ENCODE data around the gene TNFRSF1A.
"Not testable (repeated sequence)": the region's sequence is repeated elsewhere in the genome, so short reads cannot be mapped to it uniquely, and the experiment has no call there.

TNFRSF1A gene

DNA sequence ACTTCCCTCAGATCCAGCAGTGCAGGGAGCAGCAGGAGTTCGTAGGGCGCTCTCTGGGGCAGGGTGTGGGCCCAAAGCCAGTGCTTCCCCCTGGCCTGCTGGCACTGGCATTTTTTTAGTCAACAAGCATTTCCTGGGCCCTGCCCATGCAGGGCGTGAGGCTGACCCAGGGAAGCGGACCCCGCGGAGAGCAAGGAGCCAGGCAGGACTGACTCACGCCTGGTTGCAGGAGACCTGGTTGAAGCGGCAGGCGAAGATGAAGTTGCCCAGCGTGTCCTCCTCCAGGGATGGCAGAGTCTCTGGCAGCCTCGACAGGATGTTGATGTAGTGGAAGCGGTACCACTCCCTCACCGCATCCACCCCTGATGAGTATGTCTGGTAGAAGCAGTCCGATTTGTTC lies 20.0 kb upstream of the TNFRSF1A start:
- DNase-seq: peak; percentile 43
- in situ Hi-C loops (cut with HindIII; ENCODE audit: low pct_ligation_motif_present, low pct_unique_long_range_greater_than_20kb, low sequenced_read_pairs): no loop called here

DNA sequence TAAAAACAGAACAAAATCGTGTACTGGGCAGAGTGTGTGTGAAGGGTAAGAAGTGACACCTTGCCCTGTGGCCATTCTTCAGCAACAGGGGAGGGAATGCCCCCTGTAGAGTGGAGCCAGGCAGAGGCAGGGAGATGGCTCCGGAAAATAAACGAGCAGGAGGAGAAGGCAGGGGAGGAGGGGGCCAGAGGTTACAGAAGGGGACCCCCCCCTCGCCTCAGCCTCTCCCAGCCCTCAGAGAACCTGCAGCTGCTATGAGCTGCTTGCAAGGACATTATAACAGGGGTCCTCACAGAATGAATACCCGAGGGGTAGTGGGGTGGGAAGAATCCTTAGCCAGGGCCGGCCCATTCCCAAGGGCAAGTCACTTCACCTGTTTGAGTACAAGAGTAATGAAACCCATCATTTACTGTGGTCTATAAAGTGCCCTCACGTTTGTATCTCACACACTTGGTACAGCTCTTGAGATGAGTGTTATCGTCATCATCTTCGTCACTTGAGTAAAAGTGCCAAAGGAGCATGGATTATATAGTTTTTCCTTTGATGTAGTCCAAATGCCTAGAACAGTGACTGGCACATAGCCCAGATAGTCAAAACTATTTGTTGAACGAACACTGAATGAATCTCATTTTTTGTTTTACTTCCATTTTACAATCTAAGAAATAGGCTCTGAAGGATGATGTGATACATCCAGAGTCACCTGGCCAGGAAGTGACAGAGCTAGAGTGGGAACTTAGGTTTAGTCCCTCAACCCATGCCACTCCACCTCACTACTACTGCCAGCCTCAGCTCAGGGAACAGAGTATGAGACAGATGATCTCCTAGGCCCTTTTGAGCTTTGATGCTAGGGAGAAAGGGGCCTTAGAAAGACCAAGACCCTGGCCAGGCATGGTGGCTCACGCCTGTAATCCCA lies 19.0 kb upstream of the TNFRSF1A start:
- in situ Hi-C loops (cut with HindIII; ENCODE audit: low pct_ligation_motif_present, low pct_unique_long_range_greater_than_20kb, low sequenced_read_pairs): no loop called here
- DNase-seq: no peak

DNA sequence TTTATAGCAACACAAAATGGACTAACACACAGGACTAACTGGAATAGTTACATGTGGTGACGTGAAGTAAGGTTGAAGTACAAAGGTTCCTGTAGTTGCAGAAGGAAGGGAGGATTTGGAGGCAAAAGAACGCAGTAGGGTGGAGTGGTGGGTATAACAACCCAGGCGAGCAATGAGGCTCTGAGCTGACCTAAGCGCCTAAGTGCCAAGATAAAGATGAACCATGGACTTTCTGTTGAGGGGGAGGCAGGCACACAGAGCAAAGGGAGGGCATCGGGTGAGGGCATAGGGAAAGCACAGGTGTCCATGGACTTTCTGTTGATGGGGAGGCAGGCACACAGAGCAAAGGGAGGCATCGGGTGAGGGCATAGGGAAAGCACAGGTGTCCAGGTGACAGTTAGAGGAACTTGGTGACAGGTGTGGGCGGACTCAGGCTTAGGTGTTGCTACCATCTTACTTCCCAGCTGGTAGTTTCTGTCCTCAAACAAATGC lies 18.2 kb upstream of the TNFRSF1A start:
- DNase-seq: no peak
- in situ Hi-C loops (cut with HindIII; ENCODE audit: low pct_ligation_motif_present, low pct_unique_long_range_greater_than_20kb, low sequenced_read_pairs): no loop called here

DNA sequence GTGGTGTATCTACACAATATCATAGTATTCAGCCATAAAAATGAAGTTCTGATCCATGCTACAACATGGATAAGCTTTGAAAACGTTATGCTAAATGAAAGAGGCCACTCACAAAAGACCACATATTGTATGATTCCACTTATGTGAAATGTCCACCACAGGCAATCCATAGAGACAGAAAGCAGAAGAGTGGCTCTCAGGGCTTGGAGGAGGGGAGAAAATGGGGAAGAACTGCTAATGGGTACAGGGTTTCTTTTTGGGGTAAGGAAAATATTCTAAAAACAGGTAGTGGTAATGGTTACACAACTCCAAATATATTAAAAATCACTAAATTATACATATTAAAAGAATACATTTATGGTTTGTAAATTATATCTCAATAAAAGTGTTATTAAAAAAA lies 17.0 kb upstream of the TNFRSF1A start:
- DNase-seq: no peak

GRCh38 chr12:6356374-6356820 lies 14.5 kb upstream of the TNFRSF1A start:
- DNase-seq: no peak
- in situ Hi-C loops (cut with HindIII; ENCODE audit: low pct_ligation_motif_present, low pct_unique_long_range_greater_than_20kb, low sequenced_read_pairs): no loop called here

More for the DNA sequence above, 17.0 kb upstream of the TNFRSF1A start:
- in situ Hi-C loops (cut with HindIII; ENCODE audit: low pct_ligation_motif_present, low pct_unique_long_range_greater_than_20kb, low sequenced_read_pairs): no loop called here

DNA sequence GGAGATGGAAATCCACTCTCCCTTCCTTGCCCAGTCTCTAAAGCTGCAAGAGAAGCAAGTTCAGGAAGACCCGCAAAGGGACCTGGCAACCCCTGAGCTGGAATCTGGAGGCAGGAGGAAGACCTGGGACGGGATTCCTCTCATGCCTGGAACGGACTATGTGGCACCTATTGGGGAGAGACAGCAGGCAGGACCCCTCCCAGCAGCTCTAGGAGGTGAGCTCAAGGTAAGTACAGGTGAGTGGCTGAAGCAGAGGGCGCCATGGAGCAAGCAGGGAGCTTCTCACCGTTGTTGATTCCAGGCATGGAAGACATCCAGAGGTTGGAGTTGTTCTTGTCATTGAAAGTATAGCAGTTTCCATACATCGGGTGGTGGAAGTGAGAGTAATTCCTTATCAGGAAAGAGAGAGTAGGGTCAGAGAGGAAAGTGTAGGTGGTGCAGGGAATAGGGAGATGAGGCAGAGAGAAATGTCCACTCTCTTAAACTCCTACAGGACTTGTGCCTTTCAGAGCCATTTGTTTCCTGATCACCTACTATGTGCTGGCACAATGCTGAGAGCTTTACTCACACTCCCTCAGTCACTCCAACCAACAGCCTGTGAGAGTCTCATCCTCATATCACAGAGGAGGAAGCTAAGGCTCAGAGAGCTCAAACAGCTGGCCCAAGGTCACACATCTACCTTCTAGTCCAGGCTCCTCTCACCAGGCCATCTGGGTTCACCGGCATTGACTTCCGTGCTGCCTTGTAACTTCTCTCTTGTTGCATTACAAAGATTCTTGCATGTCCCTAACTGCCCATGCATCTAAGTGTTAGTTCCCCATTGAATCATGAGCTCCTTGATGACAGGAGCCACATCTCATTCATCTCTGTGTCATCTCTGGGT lies 13.9 kb upstream of the TNFRSF1A start:
- in situ Hi-C loops (cut with HindIII; ENCODE audit: low pct_ligation_motif_present, low pct_unique_long_range_greater_than_20kb, low sequenced_read_pairs): no loop called here
- no peak for DNase-seq

DNA sequence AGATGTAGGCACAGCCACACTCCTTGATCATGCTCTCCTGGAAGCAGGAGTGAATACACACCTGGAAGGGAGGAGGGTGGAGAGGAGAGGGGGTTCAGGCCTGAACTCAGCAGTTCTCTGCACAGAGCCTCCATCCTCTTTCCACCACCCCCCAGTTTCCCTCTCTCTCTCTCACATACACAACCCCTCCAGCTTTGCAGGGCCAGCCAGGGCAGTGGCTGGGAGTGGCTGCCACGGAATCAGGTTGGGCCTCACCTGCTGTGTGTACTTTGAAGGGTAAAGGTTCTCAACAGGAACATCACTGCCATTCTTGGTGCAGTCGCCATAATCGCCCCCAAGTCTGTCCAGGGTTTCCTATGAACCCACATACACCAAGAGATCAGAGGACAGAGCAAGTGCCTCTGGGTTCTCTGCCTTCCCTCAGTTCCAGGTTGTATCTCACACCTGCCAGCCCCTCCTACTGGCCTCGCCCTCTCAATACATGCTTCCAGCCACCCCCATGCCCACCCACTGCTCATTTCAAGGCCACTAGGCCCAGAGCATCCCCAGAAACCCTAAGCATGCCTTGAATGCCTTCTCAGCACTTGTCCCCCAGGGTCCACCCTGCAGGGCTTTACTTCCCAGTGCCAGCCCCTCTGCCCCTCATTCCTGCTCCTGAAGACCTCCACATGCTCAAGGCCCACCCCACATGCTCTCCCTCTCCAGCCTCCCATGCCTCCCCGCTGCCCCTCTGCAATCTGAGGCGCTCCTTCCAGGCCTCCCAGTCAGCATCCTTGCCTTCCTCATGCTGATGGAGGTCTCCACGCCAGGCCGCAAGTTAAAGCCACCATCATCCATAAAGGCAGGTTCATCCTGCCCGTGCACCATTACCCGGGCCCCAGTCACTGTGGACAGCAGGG lies 12.9 kb upstream of the TNFRSF1A start:
- DNase-seq: no peak
- in situ Hi-C loops (cut with HindIII; ENCODE audit: low pct_ligation_motif_present, low pct_unique_long_range_greater_than_20kb, low sequenced_read_pairs): no loop called here

DNA sequence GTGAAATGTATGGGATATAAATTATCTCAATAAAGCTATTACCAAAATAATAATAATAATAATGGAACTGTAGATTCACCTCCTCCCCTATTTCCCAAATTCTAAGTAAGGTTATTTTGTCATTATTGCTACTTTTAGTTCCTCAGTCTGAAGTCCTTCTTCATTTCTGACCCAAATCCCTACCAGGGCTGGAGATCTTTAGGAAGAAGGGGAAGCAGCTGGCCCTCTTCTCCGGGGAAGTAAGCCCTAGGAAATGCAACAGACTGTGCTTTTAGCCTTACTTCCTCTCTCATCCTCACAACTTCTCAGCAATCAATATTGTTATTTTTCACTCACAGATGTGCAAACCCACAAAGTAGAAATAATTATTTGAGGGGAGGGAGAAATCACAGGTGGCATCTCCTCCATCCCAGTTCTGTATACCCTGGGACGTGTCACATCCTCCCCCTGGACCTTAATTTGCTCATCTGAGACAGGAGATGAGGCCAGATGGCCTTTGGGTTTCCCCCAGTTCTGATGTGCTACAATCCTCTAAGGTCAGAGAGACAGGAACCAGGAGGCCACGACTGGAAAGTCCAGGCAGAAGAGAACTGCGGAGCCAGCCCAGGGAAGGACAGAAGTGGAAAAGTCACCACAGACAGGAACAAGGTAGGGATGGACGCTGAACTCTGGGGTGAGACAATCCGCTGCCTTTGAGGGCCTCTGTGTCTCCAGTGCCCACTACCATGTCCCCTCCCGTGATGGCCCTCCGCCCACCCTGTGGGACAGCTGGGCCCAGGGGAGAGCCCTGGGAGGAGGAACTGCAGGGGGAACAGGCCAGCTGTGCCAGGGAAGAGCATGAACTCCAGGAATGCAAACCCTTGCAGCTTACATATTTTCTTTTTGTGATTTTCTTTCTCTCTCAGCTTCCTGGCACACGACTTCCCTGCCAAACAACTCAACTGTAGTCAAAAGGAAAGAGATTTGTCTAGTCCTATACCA lies 10.6 kb upstream of the TNFRSF1A start:
- in situ Hi-C loops (cut with HindIII; ENCODE audit: low pct_ligation_motif_present, low pct_unique_long_range_greater_than_20kb, low sequenced_read_pairs): no loop called here
- no peak for DNase-seq

DNA sequence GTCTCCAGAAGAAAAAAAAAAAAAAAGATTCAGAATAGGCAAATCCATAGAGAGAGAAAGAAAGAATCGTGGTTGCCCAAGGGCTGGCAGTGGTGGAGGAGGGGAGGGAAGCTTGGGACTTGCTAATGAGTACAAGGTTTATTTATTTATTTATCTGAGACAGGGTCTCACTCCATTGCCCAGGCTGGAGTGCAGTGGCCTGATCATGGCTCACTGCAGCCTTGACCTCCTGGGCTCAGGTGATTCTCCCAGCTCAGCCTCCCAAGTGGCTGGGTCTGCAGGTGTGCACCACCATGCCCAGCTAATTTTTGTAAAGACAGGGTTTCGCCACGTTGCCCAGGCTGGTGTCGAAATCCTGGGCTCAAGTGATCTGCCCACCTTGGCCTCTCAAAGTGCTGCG lies 9.7 kb upstream of the TNFRSF1A start:
- DNase-seq: no peak
- in situ Hi-C loops (cut with HindIII; ENCODE audit: low pct_ligation_motif_present, low pct_unique_long_range_greater_than_20kb, low sequenced_read_pairs): no loop called here

GRCh38 chr12:6347367-6348338 lies 5.8 kb upstream of the TNFRSF1A start:
- DNase-seq: no peak
- in situ Hi-C loops (cut with HindIII; ENCODE audit: low pct_ligation_motif_present, low pct_unique_long_range_greater_than_20kb, low sequenced_read_pairs): no loop called here

DNA sequence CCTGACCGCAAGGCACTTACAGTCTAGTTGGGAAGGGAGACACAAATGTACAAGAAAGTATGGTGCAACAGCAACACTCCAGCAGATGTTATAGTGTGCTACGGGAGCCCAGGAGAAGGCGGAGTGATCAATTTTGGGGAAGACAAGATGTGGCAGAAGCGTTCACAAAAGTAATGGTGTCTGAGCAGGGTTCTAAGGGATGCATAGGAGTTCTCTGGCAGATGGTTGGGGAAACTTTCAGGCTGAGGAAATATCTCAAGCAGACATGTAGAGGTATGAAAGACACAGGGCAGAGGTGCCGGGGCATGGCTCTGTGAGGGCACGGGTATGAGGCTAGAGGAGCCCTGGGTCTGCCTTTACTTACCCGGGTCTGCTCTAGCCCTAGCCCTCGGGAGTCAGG lies 5.1 kb upstream of the TNFRSF1A start:
- no peak for DNase-seq
- in situ Hi-C loops (cut with HindIII; ENCODE audit: low pct_ligation_motif_present, low pct_unique_long_range_greater_than_20kb, low sequenced_read_pairs): no loop called here

- in situ Hi-C loops (cut with HindIII; ENCODE audit: low pct_ligation_motif_present, low pct_unique_long_range_greater_than_20kb, low sequenced_read_pairs): no loop called here
- DNase-seq: no peak
Measured at GRCh38 chr12:6346235-6346832, 4.5 kb upstream of the TNFRSF1A start.

DNA sequence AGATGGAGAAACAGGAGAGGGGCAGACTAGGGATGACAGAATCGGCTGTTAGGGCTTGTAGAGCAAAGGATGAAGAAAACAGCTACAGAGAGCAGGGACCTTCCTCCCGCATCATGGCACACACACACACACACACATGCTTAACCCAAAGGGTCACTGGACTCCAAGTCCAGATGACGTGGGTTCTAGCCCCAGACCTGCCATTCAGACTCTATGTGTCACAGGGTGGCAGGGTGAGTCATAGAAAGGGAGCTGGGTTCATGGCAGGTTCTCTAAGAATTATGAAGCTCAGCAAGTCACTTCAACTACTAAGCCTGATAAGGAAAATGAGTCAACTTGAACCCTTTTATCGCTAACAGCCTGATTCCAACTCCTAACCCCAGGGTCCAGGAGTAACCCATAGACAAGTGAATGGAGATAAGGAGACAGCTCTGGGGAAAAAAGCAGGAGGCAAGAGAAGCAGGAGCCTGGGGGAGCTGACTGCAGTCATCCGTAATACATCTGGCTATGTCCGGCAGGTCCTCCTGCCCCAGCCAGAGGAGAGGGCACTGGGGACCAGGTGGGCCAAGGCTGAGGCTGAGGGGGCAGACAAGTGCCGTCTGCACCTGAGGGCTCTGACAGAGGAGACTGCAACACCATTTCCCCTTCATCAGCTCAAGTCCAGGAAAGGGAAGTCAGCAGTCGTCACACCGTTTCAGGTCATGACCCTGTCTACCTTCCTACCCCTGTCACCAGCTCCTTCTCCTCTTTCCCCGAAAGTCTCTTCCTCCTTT lies 3.6 kb upstream of the TNFRSF1A start:
- peak; percentile 87 for DNase-seq
- in situ Hi-C loops (cut with HindIII; ENCODE audit: low pct_ligation_motif_present, low pct_unique_long_range_greater_than_20kb, low sequenced_read_pairs): no loop called here

- DNase-seq; in situ Hi-C loops (cut with HindIII; ENCODE audit: low pct_ligation_motif_present, low pct_unique_long_range_greater_than_20kb, low sequenced_read_pairs): not testable (repeated sequence)
Measured at GRCh38 chr12:6344101-6344660, 2.3 kb upstream of the TNFRSF1A start.

DNA sequence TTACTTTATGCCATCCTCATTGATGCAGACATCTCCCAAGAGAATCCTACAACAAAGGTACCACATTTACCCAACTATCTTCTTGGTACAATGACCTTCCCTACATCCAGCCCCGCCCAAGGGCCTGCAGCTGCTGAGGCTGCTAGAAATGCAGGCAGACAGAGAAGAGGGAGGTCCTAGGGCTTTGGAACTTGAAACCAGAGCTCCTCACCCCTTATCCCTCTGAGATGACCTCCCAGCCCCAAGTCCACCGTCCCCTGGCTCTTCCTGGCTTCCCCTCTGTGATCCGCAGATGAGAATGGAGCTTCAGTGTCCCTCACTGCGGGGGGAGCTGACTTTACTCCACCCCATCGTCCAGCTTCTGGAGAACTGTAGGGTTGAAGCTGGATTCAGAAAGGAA lies 1.6 kb upstream of the TNFRSF1A start:
- no peak for DNase-seq

More for the DNA sequence above, 1.6 kb upstream of the TNFRSF1A start:
- in situ Hi-C loops (cut with HindIII; ENCODE audit: low pct_ligation_motif_present, low pct_unique_long_range_greater_than_20kb, low sequenced_read_pairs): no loop called here
